HG03521 (cell line): ENCODE results near the gene CYP20A1.
A peak's percentile ranks its signal among the peaks of the same experiment; 100 is the strongest.
"Not testable (repeated sequence)": the region's sequence is repeated elsewhere in the genome, so short reads cannot be mapped to it uniquely, and the experiment has no call there.

Experiments
- ATAC-seq: cut with Tn5 transposase; IDR thresholded peaks from one replicate; pipeline ENCODE4 v1.9.1; 2021; ENCODE audit warnings: mild to moderate bottlenecking, moderate library complexity; ENCODE audit not compliant: unreplicated experiment

Gene CYP20A1, protein sequence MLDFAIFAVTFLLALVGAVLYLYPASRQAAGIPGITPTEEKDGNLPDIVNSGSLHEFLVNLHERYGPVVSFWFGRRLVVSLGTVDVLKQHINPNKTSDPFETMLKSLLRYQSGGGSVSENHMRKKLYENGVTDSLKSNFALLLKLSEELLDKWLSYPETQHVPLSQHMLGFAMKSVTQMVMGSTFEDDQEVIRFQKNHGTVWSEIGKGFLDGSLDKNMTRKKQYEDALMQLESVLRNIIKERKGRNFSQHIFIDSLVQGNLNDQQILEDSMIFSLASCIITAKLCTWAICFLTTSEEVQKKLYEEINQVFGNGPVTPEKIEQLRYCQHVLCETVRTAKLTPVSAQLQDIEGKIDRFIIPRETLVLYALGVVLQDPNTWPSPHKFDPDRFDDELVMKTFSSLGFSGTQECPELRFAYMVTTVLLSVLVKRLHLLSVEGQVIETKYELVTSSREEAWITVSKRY

GRCh38 chr2:203238704-203239526 is at the start of gene CYP20A1:
Gene CYP20A1 (plus strand): TSS chr2:203239018. CDS start chr2:203239063, 45 bp downstream.
- ATAC-seq = peak; percentile 85

- not testable (repeated sequence) for ATAC-seq
Observed at GRCh38 chr2:203190547-203190946, 48.3 kb upstream of the CYP20A1 start.

DNA sequence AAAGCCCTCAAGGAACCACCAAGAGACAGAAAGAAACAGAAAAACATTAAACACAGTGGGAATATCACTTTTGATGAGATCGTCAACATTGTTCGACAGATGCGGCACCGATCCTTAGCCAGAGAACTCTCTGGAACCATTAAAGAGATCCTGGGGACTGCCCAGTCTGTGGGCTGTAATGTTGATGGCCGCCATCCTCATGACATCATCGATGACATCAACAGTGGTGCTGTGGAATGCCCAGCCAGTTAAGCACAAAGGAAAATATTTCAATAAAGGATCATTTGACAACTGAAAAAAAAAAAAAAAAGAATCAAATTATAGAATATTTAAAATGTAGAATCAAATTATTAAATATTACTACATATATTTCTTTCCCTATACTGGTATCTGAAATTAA is 47.8 kb upstream of the CYP20A1 start:
- ATAC-seq = not testable (repeated sequence)

DNA sequence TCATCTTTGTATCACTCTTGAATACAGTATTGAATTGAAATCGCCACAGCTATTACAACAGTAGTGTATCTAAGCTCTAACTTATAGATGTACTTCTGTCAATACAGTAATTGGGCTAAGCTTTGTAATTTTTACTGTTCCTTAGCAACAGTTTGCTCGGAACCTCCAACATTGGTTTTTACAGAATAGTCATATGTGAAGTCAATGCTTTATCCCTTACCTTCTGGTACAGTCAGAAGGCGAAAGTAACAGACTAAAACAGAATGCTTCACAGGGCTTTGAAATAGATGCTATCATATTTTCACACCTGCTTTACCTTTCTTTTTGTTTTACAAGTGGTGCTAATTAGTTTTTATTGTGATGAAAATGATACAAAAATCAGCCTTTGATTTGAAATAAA is 46.9 kb upstream of the CYP20A1 start:
- ATAC-seq = no peak

- no peak for ATAC-seq
Observed at GRCh38 chr2:203195331-203196036, 43.3 kb upstream of the CYP20A1 start.

GRCh38 chr2:203200866-203201265 is 38.0 kb upstream of the CYP20A1 start:
- ATAC-seq = no peak

DNA sequence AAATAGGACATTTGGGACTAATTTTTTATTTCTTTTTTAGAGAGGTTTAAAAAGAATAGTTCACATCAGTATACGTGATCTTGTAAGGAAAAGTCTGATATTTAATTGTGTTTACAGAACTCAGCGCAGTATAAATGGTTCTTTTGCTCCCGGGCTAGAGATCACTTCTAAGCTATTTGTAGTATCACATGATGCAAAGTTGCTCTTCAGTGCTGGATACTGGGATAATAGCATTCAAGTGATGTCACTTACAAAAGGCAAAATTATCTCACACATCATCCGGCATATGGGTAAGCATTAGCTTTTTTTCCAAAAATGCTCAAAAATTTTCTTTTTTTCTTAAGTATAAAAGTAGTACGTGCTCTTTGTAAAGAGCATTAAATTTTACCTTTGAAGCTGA is 37.4 kb upstream of the CYP20A1 start:
- ATAC-seq = no peak

DNA sequence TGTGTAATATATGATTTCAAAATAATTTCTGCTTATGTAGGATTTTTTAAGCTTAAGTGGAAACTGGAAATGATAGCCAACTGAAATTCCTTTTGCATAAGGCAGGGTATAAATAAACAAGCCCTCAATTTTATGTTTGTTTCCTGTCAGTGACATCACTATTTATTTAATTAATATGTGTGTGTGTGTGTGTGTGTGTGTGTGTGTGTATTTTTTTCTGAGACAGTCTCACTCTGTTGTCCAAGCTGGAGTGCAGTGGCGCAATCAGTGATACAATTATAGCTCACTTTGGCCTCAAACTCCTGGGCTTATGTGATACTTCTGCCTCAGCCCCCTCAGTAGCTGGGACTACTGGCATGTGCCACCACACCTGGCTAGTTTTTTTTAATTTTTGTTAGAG is 29.3 kb upstream of the CYP20A1 start:
- ATAC-seq = no peak

DNA sequence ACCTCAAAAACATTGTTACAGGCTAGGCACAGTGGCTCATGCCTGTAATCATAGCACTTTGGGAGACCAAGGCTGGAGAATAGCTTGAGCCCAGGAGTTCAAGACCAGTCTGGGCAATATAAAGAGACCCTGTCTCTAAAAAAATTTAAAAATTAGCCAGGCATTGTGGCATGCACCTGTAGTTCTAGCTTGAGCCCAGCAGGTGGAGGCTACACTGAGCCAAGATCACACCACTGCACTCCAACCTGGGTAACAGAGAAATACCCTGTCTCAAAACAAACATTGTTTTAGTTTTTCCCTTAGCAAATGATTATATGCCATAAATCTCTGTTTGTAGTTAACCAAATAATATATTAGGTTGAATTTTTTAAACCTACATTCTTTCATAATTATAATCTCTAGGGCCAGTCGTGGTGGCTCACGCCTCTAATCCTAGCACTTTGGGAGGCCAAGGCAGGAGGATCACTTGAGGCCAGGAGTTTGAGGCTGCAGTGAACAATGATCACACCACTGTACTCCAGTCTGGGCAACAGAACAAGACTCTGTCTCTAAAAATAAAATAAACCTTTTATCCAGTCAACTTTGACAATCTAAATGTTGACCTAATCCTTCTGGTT is 13.3 kb upstream of the CYP20A1 start:
- peak; percentile 69 for ATAC-seq

DNA sequence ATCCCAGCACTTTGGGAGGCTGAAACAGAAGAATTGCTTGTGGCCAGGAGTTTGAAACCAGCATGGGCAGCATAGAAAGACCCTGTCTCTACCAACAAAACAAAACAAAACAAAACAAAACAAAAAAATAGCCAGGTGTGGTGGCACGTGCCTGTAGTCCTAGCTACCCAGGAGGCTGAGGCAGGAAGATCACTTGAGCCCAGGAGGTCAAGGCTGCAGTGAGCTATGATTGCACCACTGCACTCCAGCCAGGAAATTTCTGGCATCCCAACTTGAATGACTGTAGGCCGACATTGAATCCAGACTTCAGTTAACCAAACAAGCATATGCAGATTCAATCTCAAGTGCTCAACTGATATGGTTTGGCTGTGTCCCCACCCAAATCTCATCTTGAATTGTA is 9.1 kb upstream of the CYP20A1 start:
- not testable (repeated sequence) for ATAC-seq

DNA sequence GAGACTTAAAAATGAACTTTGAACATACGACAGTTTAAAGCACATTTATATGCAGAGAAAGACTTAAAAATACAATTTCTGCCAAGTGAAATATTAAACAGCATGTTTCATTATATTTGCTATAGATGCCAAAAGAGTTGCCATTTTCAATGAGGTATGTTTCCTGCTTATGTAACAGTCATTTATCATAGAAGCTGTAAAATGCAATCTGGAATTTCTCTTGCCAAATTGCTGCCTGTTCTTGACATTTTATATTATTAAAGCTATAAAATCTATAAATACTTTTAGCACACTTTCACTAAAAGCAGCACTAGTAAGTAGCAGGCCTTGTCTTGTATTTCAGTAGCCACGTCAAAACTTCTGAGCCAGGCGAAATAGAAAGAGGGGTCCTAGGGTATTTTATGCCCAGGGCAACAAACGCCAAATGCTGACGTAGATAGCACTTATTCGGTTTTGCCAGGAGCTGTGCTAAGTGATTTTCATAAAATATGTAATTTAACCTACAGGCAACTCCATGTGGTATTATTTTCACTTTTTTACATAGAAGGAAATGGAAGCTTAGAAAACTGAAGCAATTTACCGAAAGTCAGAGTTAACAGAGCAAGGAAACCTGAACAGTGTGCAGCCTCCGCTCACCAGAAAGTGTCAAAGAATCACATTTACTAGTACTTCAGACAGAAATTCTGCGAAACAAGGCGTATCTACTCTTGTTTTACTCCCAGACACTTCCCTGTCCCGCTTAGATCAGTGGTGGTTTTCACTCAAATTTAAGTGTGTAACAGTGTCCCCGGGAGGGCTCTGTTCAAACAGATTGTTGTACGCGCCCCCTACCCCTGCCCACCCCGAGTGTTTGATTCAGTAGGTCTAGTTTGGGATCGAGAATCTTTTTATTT is 1.2 kb upstream of the CYP20A1 start:
- no peak for ATAC-seq

DNA sequence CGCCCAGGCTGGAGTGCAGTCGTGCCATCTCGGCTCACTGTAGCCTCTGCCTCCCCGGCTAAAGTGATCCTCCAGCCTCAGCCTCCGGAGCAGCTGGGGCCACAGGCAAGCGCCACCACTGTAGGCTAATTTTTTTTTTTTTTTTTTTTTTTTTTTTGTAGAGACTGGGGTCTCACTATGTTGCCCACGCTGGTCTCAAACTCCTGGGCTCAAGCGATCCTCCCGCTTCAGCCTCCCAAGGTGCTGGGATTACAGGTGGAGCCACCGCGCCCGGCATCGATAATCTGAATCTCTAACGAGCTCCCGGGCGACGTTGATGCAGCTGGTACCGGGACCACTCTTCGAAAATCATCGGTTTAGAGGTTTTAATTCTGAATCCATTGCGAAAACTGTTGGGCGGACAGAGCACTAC is 520 bp upstream of the CYP20A1 start:
- ATAC-seq = no peak

- no peak for ATAC-seq
Observed at GRCh38 chr2:203240491-203240890, 1.7 kb downstream of the CYP20A1 start.

DNA sequence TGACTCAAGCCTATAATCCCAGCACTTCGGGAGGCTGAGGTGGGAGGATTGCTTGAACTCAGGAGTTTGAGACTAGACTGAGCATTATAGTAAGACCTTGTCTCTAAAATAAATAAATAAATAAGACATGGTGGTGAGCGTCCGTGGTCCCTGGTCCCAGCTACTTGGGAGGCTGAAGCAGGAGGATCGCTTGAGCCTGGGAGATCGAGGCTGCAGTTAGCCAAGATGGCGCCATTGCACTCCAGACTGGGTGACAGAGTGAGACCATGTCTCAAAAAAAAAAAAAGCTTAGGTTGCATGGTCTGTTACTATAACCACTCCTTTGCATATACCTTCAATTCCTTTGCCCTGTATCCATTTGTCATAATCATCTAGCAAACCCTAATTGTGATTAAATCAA is 3.7 kb downstream of the CYP20A1 start:
- ATAC-seq = no peak

- no peak for ATAC-seq
Observed at GRCh38 chr2:203246646-203247045, 7.8 kb downstream of the CYP20A1 start.

DNA sequence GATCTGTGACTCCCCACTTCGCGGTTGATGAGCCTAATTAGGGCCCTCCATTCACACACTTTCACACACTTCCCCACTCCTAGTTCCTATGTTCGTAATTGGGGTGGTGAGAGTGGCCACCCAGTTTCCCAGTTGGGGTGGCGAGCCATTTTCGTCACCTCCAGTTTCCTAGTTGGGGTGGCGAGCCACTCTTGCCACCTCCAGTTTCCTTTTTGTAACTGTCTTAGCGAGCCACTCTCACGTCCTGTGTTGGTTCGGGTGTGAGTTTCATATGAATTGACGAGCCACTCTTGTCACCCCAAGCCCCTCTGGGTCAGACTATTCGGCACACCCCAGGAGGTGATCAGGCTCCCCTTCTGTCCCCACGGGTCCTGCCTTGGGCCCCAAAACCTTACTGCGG is 14.0 kb downstream of the CYP20A1 start:
- ATAC-seq = no peak

- ATAC-seq = not testable (repeated sequence)
Observed at GRCh38 chr2:203253422-203254095, 14.7 kb downstream of the CYP20A1 start.

DNA sequence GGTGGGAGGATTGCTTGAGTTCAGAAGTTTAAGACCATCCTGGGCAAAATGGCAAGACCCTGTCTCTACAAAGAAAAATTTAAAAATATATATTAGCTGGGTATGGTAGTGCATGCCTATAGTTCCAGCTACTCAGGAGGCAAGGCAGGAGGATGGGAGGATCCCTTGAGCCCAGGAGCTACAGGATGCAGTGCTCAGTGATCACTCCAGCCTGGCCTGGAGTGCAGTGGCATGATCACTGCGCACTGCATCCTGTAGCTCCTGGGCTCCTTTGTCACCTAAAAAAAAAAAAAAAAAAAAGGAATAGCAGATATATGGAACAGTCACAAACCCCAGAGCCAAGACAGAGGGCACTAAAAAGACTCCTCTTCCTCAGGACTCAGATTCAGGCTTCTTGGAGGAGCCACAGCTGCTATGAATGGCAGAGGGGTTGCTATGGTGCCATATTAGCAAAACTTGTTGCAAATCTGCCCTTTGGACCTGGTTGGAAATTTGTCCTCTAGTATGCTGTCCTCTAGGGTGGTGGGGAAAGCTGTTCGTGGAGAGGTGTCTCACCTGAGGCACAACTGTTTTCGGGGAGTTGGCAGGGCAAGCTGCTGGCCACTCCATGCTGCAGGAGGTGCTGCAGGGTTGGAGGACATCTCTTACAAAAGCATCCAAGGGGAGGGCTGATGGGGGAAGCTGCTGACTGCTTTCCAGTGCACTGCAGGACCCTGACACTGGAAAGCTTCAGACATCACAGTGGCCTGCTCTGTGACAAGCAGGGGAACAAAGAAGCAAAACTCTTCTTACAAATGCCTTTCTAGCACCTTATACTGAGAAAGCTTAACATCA is 22.7 kb downstream of the CYP20A1 start:
- no peak for ATAC-seq
